ENCODE results near the gene MLEC. TPM values are rescaled to one million over a fixed set of nuclear protein-coding genes. Genes with fewer than 3 reads are reported as not detected.

The MLEC gene
- total RNA-seq, 3 donors from 2014 or later (not counting 1 experiment from before 2014, with no cell fraction given): 47.4 to 52.8 (median 49.6) TPM

GRCh38 chr12:120642121-120642520 lies 44.8 kb upstream of the MLEC start:
- no peaks in the 10 kb centered on the region for H3K36me3 Mint-ChIP-seq
- H3K4me3 Mint-ChIP-seq: peak overlapping the region; percentile 28
- intact Hi-C loops (cut with micrococcal nuclease): loop anchor here (10.0 kb wide), 1 partner anchor 317 kb away; the partner anchor contains the start of gene PLA2G1B
- Histone ChIP-seq H3K9me3 (ENCODE audit: control insufficient read depth, insufficient read depth, low read length) (no peaks in the 10 kb centered on the region), H3K36me3 (ENCODE audit: control insufficient read depth, insufficient read depth, low read length) (no peaks in the 10 kb centered on the region), H3K4me1 (ENCODE audit: control insufficient read depth, insufficient read depth, low read length) (peaks cover 15% of the 10 kb centered on the region), H3K4me3 (ENCODE audit: low read length) (no peak overlapping the region), H3K27me3 (ENCODE audit: control insufficient read depth, insufficient read depth, low read length) (peaks cover 24% of the 10 kb centered on the region), H3K27ac (ENCODE audit: low read length) (no peak overlapping the region)
- TF ChIP-seq CTCF (IDR thresholded peaks at IDR 0.05): no peak
- H3K27ac Mint-ChIP-seq: no peak overlapping the region
- DNase-seq: no peak
- peaks cover 9 to 10% of the 10 kb centered on the region in 2 donors for H3K4me1 Mint-ChIP-seq
- ATAC-seq: no peak
- H3K9me3 Mint-ChIP-seq: no peaks in the 10 kb centered on the region
- peaks cover 47 to 52% of the 10 kb centered on the region in 2 donors for H3K27me3 Mint-ChIP-seq (ENCODE audit: low read depth in 2 of 2)
- 84% methylated on average over 9 of the region's 9 CpGs for WGBS (ENCODE audit: insufficient coverage)

- no peak for TF ChIP-seq CTCF (IDR thresholded peaks at IDR 0.05)
- WGBS (ENCODE audit: insufficient coverage): 87% methylated on average over 4 of the region's 4 CpGs
- peaks cover 15% of the 10 kb centered on the region for H3K4me1 ChIP-seq (ENCODE audit: control insufficient read depth, insufficient read depth, low read length)
- ATAC-seq (no peak), DNase-seq (no peak)
- no peaks in the 10 kb centered on the region for H3K9me3 ChIP-seq (ENCODE audit: control insufficient read depth, insufficient read depth, low read length)
- Mint-ChIP-seq H3K27me3 (ENCODE audit: low read depth in 2 of 2) (peaks cover 43 to 47% of the 10 kb centered on the region in 2 donors), H3K27ac (no peak overlapping the region), H3K36me3 (no peaks in the 10 kb centered on the region), H3K9me3 (no peaks in the 10 kb centered on the region), H3K4me1 (peaks cover 11% of the 10 kb centered on the region in 2 donors), H3K4me3 (peak overlapping the region; percentile 28)
- intact Hi-C loops (cut with micrococcal nuclease): loop anchor here (10.0 kb wide), 1 partner anchor 318 kb away; the partner anchor contains the start of gene PLA2G1B
- H3K36me3 ChIP-seq (ENCODE audit: control insufficient read depth, insufficient read depth, low read length): no peaks in the 10 kb centered on the region
- peaks cover 24% of the 10 kb centered on the region for H3K27me3 ChIP-seq (ENCODE audit: control insufficient read depth, insufficient read depth, low read length)
- no peak overlapping the region for H3K27ac ChIP-seq (ENCODE audit: low read length)
- H3K4me3 ChIP-seq (ENCODE audit: low read length): no peak overlapping the region
These were observed 44.1 kb upstream of the MLEC start for GRCh38 chr12:120642826-120643225.

GRCh38 chr12:120643574-120643973 lies 43.4 kb upstream of the MLEC start:
- no peak overlapping the region for H3K27ac ChIP-seq (ENCODE audit: low read length)
- H3K27ac Mint-ChIP-seq: no peak overlapping the region
- H3K27me3 ChIP-seq (ENCODE audit: control insufficient read depth, insufficient read depth, low read length): peaks cover 24% of the 10 kb centered on the region
- H3K27me3 Mint-ChIP-seq (ENCODE audit: low read depth in 2 of 2): peaks cover 48 to 49% of the 10 kb centered on the region in 2 donors
- H3K4me1 ChIP-seq (ENCODE audit: control insufficient read depth, insufficient read depth, low read length): peaks cover 15% of the 10 kb centered on the region
- intact Hi-C loops (cut with micrococcal nuclease): loop anchor here (10.0 kb wide), 1 partner anchor 319 kb away; the partner anchor contains the start of gene PLA2G1B
- no peaks in the 10 kb centered on the region for H3K36me3 Mint-ChIP-seq
- no peak overlapping the region for H3K4me3 ChIP-seq (ENCODE audit: low read length)
- WGBS (ENCODE audit: insufficient coverage): 87% methylated on average over 4 of the region's 4 CpGs
- no peak for ATAC-seq
- no peak for TF ChIP-seq CTCF (IDR thresholded peaks at IDR 0.05)
- peaks cover 11% of the 10 kb centered on the region in 2 donors for H3K4me1 Mint-ChIP-seq
- no peaks in the 10 kb centered on the region for H3K9me3 Mint-ChIP-seq
- H3K4me3 Mint-ChIP-seq: no peak overlapping the region
- no peak for DNase-seq
- no peaks in the 10 kb centered on the region for H3K36me3 ChIP-seq (ENCODE audit: control insufficient read depth, insufficient read depth, low read length)
- no peaks in the 10 kb centered on the region for H3K9me3 ChIP-seq (ENCODE audit: control insufficient read depth, insufficient read depth, low read length)

GRCh38 chr12:120646044-120646443 lies 40.9 kb upstream of the MLEC start:
- H3K36me3 Mint-ChIP-seq: no peaks in the 10 kb centered on the region
- peaks cover 55 to 64% of the 10 kb centered on the region in 2 donors for H3K27me3 Mint-ChIP-seq (ENCODE audit: low read depth in 2 of 2)
- Histone ChIP-seq H3K9me3 (ENCODE audit: control insufficient read depth, insufficient read depth, low read length) (no peaks in the 10 kb centered on the region), H3K4me1 (ENCODE audit: control insufficient read depth, insufficient read depth, low read length) (peaks cover 20% of the 10 kb centered on the region), H3K36me3 (ENCODE audit: control insufficient read depth, insufficient read depth, low read length) (no peaks in the 10 kb centered on the region), H3K27me3 (ENCODE audit: control insufficient read depth, insufficient read depth, low read length) (peaks cover 24% of the 10 kb centered on the region), H3K4me3 (ENCODE audit: low read length) (no peak overlapping the region), H3K27ac (ENCODE audit: low read length) (no peak overlapping the region)
- intact Hi-C loops (cut with micrococcal nuclease): loop anchor here (2.0 to 10.0 kb wide), 3 partner anchors 207 to 325 kb away; partner anchors contain the start of genes COX6A1 and PLA2G1B
- peaks cover 18 to 19% of the 10 kb centered on the region in 2 donors for H3K4me1 Mint-ChIP-seq
- 71% methylated on average over 5 of the region's 6 CpGs for WGBS (ENCODE audit: insufficient coverage)
- no peak for TF ChIP-seq CTCF (IDR thresholded peaks at IDR 0.05)
- no peak overlapping the region for H3K4me3 Mint-ChIP-seq
- no peak for DNase-seq
- no peaks in the 10 kb centered on the region for H3K9me3 Mint-ChIP-seq
- no peak for ATAC-seq
- no peak overlapping the region for H3K27ac Mint-ChIP-seq

Measured in natural killer cell (primary cell).